DOHH2 (cell line): ENCODE results near the gene CIART.

Experiments
- H3F3A ChIP-seq: fragments of 200-600 bp; sonication (generic), shearing (Covaris generic); 2 replicates; pipeline ENCODE4 v1.6.0; 2016; ENCODE audit warnings: antibody characterized with exemption, mild to moderate bottlenecking; ENCODE audit not compliant: control insufficient read depth, insufficient read depth
- H3K27ac ChIP-seq: fragments of 200-600 bp; sonication (generic); 2 replicates; pipeline ENCODE4 v1.5.1; 2014; ENCODE audit warnings: low read depth, mild to moderate bottlenecking, low read length, moderate library complexity
- H3K27me3 ChIP-seq: fragments of 200-600 bp; sonication (generic); 2 replicates; pipeline ENCODE4 v1.6.1; 2014; ENCODE audit warnings: mild to moderate bottlenecking, low read length, mixed read lengths; ENCODE audit not compliant: control insufficient read depth
- H3K36me3 ChIP-seq: fragments of 200-600 bp; sonication (generic); 2 replicates; pipeline ENCODE4 v1.6.1; 2014; ENCODE audit warnings: mild to moderate bottlenecking, low read length, moderate library complexity, mixed read lengths; ENCODE audit not compliant: control insufficient read depth
- H3K4me1 ChIP-seq: fragments of 200-600 bp; sonication (generic); 2 replicates; pipeline ENCODE4 v1.6.1; 2014; ENCODE audit warnings: mild to moderate bottlenecking, low read length, mixed read lengths; ENCODE audit not compliant: control insufficient read depth
- H3K4me2 ChIP-seq: fragments of 200-600 bp; sonication (generic); 2 replicates; pipeline ENCODE4 v1.6.0; 2014; ENCODE audit warnings: mild to moderate bottlenecking, low read length, moderate library complexity
- H3K4me3 ChIP-seq: fragments of 200-600 bp; sonication (generic); 2 replicates; pipeline ENCODE4 v1.5.1; 2014; ENCODE audit warnings: mild to moderate bottlenecking, low read length, mixed read lengths
- H3K79me2 ChIP-seq: fragments of 200-600 bp; sonication (generic); 2 replicates; pipeline ENCODE4 v1.6.1; 2014; ENCODE audit warnings: mild to moderate bottlenecking, low read length, mixed read lengths; ENCODE audit not compliant: control insufficient read depth
- H3K9me2 ChIP-seq: fragments of 200-600 bp; sonication (generic); replicated peaks from 2 replicates; pipeline ENCODE4 v1.6.1; 2014; ENCODE audit warnings: mild to moderate bottlenecking, low read length, mixed read lengths; ENCODE audit not compliant: control insufficient read depth
- H3K9me3 ChIP-seq: fragments of 200-600 bp; sonication (generic); 2 replicates; pipeline ENCODE4 v1.6.1; 2014; ENCODE audit warnings: antibody characterized with exemption, low read length, mixed read lengths; ENCODE audit not compliant: control insufficient read depth, insufficient read depth
- H4K20me1 ChIP-seq: fragments of 200-600 bp; sonication (generic); 2 replicates; pipeline ENCODE4 v1.6.0; 2014; ENCODE audit warnings: low read depth, mild to moderate bottlenecking, antibody characterized with exemption, low read length, moderate library complexity; ENCODE audit not compliant: control insufficient read depth, insufficient read depth
- EZH2phosphoT487 ChIP-seq: fragments of 200-600 bp; sonication (generic); IDR thresholded peaks from 2 replicates; pipeline ENCODE4 v1.6.1; 2017; ENCODE audit warnings: borderline replicate concordance, mild to moderate bottlenecking, antibody characterized with exemption, low read length, moderate library complexity, mixed read lengths
- TF ChIP-seq, protein P1 (sequence below): fragments of 200-600 bp; sonication (generic); IDR thresholded peaks from one replicate; pipeline ENCODE4 v1.5.1; 2014; ENCODE audit warnings: antibody characterized with exemption, mild to moderate bottlenecking, low read depth, low read length; ENCODE audit not compliant: poor library complexity, severe bottlenecking

CIART gene

DNA sequence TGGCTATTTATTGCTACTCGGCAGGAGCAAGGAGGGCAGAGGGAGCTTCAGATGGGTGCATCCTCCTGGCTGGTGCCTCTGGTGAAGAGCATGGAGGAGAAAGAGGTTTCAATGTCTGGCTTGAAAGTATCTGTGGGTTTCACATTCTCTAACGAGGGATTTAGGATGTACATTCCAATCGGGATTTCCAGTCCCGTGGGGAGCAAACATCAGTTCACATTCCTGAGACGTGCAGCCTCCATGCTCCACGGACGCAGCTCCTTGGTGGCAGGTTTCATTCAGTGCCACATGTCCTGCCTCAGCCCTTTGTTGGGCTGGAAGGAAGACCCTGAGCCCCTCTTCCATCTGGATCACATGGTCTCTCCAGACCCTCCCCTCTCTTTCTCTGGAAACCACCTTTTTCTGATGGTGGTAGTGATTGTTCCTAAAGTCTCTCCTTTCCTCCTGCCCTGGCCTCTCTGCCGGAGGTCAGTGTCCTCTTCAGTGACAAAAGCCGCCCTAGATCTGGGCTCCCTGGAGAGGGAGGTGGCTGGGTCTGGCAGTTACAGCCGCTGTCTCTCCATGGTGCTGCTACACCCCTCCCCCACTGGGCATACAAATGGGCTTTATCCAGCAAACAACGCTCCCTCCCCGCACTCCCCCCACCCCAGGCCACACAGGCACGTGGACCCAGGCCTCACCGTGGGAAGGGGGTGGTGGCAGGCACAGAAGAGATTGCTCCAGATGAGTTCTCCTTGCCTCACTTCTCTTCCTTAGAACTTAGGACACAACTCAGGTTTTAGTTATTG lies 25.6 kb upstream of the CIART start:
- Histone ChIP-seq H3K4me2 (peak overlapping the region; percentile 70), H3K36me3 (no peaks in the 10 kb centered on the region), H3K4me1 (peaks cover 25% of the 10 kb centered on the region), H3K79me2 (no peaks in the 10 kb centered on the region), H3K9me2 (no peaks in the 10 kb centered on the region), H3K27ac (no peak overlapping the region), H4K20me1 (no peaks in the 10 kb centered on the region), H3K4me3 (no peak overlapping the region), H3K9me3 (no peaks in the 10 kb centered on the region), H3K27me3 (peaks cover 42% of the 10 kb centered on the region), H3F3A (no peaks in the 10 kb centered on the region)
- TF ChIP-seq EZH2phosphoT487 = no peak
- TF ChIP-seq, protein P1, sequence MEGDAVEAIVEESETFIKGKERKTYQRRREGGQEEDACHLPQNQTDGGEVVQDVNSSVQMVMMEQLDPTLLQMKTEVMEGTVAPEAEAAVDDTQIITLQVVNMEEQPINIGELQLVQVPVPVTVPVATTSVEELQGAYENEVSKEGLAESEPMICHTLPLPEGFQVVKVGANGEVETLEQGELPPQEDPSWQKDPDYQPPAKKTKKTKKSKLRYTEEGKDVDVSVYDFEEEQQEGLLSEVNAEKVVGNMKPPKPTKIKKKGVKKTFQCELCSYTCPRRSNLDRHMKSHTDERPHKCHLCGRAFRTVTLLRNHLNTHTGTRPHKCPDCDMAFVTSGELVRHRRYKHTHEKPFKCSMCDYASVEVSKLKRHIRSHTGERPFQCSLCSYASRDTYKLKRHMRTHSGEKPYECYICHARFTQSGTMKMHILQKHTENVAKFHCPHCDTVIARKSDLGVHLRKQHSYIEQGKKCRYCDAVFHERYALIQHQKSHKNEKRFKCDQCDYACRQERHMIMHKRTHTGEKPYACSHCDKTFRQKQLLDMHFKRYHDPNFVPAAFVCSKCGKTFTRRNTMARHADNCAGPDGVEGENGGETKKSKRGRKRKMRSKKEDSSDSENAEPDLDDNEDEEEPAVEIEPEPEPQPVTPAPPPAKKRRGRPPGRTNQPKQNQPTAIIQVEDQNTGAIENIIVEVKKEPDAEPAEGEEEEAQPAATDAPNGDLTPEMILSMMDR = no peak

DNA sequence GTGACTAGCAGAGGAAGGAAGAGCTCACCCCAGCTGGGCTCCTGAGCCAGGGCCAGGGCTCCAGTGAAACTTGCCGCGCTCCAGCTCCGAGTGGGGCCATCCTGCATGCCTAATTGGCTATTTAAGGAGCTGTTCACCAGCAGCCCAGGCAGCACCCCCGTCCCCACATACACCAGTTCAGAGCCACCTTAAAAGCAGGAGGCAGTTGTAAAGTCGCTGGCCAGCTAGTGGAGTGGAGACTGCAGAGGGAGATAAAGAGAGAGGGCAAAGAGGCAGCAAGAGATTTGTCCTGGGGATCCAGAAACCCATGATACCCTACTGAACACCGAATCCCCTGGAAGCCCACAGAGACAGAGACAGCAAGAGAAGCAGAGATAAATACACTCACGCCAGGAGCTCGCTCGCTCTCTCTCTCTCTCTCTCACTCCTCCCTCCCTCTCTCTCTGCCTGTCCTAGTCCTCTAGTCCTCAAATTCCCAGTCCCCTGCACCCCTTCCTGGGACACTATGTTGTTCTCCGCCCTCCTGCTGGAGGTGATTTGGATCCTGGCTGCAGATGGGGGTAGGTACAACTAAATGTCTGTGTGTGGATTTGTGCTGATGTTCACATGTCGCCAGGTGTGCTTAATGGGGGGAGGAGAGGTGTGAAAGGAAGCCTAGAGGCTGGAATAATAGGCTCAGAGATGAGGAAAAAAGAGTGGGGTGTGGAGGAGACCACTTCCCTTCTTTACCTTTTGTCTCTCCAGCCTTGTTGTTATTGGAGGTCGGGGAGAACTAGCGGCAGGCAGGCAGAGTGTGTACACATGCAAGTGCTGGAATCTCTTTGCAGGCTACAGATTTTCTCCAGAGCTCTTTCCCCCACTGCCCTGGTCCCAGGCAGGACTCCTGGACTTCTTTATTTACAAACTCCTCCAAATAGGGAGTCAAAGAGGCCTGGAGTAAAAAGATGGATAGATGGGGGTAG lies 24.4 kb upstream of the CIART start, which contains the start of gene CA14:
TSS of gene CA14 (plus strand) at position 151 of the 962 bp plus-strand sequence. CDS start at position 506, 355 bp downstream.
- Histone ChIP-seq H3K9me2 (no peaks in the 10 kb centered on the region), H3K27me3 (peaks cover 42% of the 10 kb centered on the region), H3K4me3 (no peak within 1 kb of the TSS), H3K4me1 (peaks cover 29% of the 10 kb centered on the region), H3K27ac (no peak within 1 kb of the TSS), H3K9me3 (no peaks in the 10 kb centered on the region), H3K36me3 (no peaks in the 10 kb centered on the region), H3K79me2 (no peaks in the 10 kb centered on the region), H4K20me1 (no peaks in the 10 kb centered on the region), H3F3A (no peaks in the 10 kb centered on the region), H3K4me2 (no peak within 1 kb of the TSS)
- TF ChIP-seq, protein P1 = no peak
- TF ChIP-seq EZH2phosphoT487 = no peak

DNA sequence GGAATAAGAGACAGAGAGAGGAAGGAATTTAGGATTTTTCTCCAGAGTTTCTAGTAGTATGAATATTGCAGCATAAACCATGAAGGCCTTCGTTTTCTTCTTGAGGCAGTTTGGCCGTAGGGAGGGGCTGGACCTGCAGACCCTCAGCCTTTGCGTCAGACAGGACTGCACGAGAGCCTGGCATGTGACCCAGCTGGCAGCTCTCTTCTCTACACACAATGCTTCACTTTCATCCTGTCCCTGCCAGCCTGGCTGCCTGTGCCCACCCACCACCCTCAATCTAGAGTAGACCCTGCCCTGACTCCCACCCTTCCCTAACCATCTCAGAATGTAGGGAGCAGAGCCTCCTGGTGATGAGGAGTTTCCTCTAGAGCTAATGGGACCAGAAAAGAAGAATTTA lies 23.1 kb upstream of the CIART start:
- Histone ChIP-seq H3K27ac (no peak overlapping the region), H3K4me2 (no peak overlapping the region), H3K9me3 (no peaks in the 10 kb centered on the region), H3K4me1 (peaks cover 35% of the 10 kb centered on the region), H3K36me3 (no peaks in the 10 kb centered on the region), H3K27me3 (peaks cover 42% of the 10 kb centered on the region), H3K79me2 (no peaks in the 10 kb centered on the region), H3K9me2 (no peaks in the 10 kb centered on the region), H3F3A (peaks cover 4% of the 10 kb centered on the region), H4K20me1 (no peaks in the 10 kb centered on the region), H3K4me3 (no peak overlapping the region)
- TF ChIP-seq EZH2phosphoT487 = no peak
- TF ChIP-seq, protein P1 = no peak
